K562 (cell line): ENCODE results near the gene INKA2. TPM values are rescaled to one million over a fixed set of nuclear protein-coding genes. Genes with fewer than 3 reads are reported as not detected.
A peak's percentile ranks its signal among the peaks of the same experiment; 100 is the strongest.

Experiments used
- ATF7 ChIP-seq: fragments of 450-650 bp; IDR thresholded peaks from 2 replicates; pipeline ENCODE4 v1.7.1; 2014; ENCODE audit warnings: mild to moderate bottlenecking, moderate library complexity
- BRF1 ChIP-seq: IDR thresholded peaks from 3 replicates; pipeline ENCODE4 v1.6.1; 2011; ENCODE audit warnings: borderline replicate concordance, mild to moderate bottlenecking; ENCODE audit not compliant: insufficient read length; ENCODE audit errors: extremely low read depth
- CTCF ChIP-seq, 3 experiments: IDR thresholded peaks in 2 of 3; conservative IDR thresholded peaks in 1 of 3; 2 replicates each; pipeline ENCODE4 v1.5.1; 2011 to 2012; ENCODE audit warnings: low read length in 3 of 3, mild to moderate bottlenecking in 3 of 3, control low read depth in 2 of 3, improper control_type of control experiment in 1 of 3, inconsistent platforms in 1 of 3, low read depth in 1 of 3, mixed read lengths in 1 of 3, moderate library complexity in 1 of 3; ENCODE audit not compliant: insufficient read depth in 2 of 3
- DPF2 ChIP-seq: fragments of 450-650 bp; IDR thresholded peaks from 2 replicates; pipeline ENCODE4 v1.6.1; 2016
- FOSL1 ChIP-seq: fragments of 200-800 bp; sonication (Bioruptor generic); conservative IDR thresholded peaks from 2 replicates; pipeline ENCODE4 v1.6.1; 2016; ENCODE audit warnings: missing genetic modification characterization, missing compliant biosample characterization
- HCFC1 ChIP-seq: IDR thresholded peaks from 2 replicates; pipeline ENCODE4 v1.6.1; 2012; ENCODE audit warnings: low read depth, low read length, improper control_type of control experiment
- ILF3 ChIP-seq: fragments of 450-650 bp; IDR thresholded peaks from 2 replicates; pipeline ENCODE4 v1.6.1; 2018; ENCODE audit warnings: antibody characterized with exemption, mild to moderate bottlenecking, moderate library complexity, borderline replicate concordance
- JUN ChIP-seq, 2 experiments: sonication (generic) in 1 of 2; formaldehyde crosslinking in 1 of 2; IDR thresholded peaks; 2 replicates each; pipeline versions ENCODE4 v1.6.1 to v1.8.0; 2012 to 2022; ENCODE audit warnings: borderline replicate concordance in 2 of 2, mild to moderate bottlenecking in 2 of 2, improper control_type of control experiment in 1 of 2, low read depth in 1 of 2, low read length in 1 of 2, missing genetic modification reagents in 1 of 2
- JUND ChIP-seq, 2 experiments: IDR thresholded peaks; 2 replicates in 1 of 2; 3 replicates in 1 of 2; pipeline ENCODE4 v1.6.1; 2011; ENCODE audit warnings: borderline replicate concordance in 2 of 2, low read depth in 2 of 2, low read length in 2 of 2, improper control_type of control experiment in 1 of 2, missing biosample characterization in 1 of 2, missing genetic modification characterization in 1 of 2, missing genetic modification reagents in 1 of 2
- MAFG ChIP-seq: fragments of 450-650 bp; conservative IDR thresholded peaks from 2 replicates; pipeline ENCODE4 v1.6.1; 2016; ENCODE audit warnings: missing genetic modification characterization, missing compliant biosample characterization
- MAZ ChIP-seq, 2 experiments: fragments of 450-650 bp in 1 of 2; sonication (generic) in 1 of 2; formaldehyde crosslinking; IDR thresholded peaks in 1 of 2; conservative IDR thresholded peaks in 1 of 2; 2 replicates each; pipeline versions ENCODE4 v1.4.0 to v1.5.0; 2020; ENCODE audit warnings: mild to moderate bottlenecking in 1 of 2, missing genetic modification reagents in 1 of 2
- NFE2 ChIP-seq: IDR thresholded peaks from 2 replicates; pipeline ENCODE4 v1.6.1; 2014; ENCODE audit warnings: antibody characterized with exemption, low read depth
- NR2C1 ChIP-seq, 2 experiments: fragments of 450-650 bp; IDR thresholded peaks; 2 replicates each; pipeline ENCODE4 v1.6.1; 2017; ENCODE audit warnings: mild to moderate bottlenecking in 2 of 2, antibody characterized with exemption in 1 of 2, inconsistent platforms in 1 of 2, missing compliant biosample characterization in 1 of 2, missing genetic modification characterization in 1 of 2
- TRIM24 ChIP-seq, 2 experiments: fragments of 450-650 bp; IDR thresholded peaks; 2 replicates each; pipeline ENCODE4 v1.6.1; 2016
- ZFP36 ChIP-seq: fragments of 150-350 bp; IDR thresholded peaks from 2 replicates; pipeline ENCODE4 v1.6.1; 2018; ENCODE audit warnings: low read length, low read depth; ENCODE audit not compliant: partially characterized antibody
- ZNF263 ChIP-seq: sonication (generic); formaldehyde crosslinking; IDR thresholded peaks from 2 replicates; pipeline ENCODE4 v1.8.0; 2022; ENCODE audit warnings: mild to moderate bottlenecking, missing genetic modification reagents, borderline replicate concordance
- ZNF445 ChIP-seq: fragments of 250-450 bp; sonication (Bioruptor Pico); IDR thresholded peaks from 2 replicates; pipeline ENCODE4 v1.4.0; 2020; ENCODE audit warnings: low read depth, mild to moderate bottlenecking, moderate library complexity
- ZNF551 ChIP-seq: fragments of 250-450 bp; sonication (Bioruptor Pico); IDR thresholded peaks from 2 replicates; pipeline ENCODE4 v1.5.0; 2021; ENCODE audit warnings: mild to moderate bottlenecking, moderate library complexity
- polyA plus RNA-seq, 8 experiments: library from polyadenylated mRNA; depleted of rRNA in 4 of 8; stranded (reverse) in 5 of 8; unstranded in 3 of 8; fragments of >200 nt; fragmentation: Nextera tagmentation in 2 of 8; fragmentation: Illumina TruSeq in 1 of 8; extraction: Ambion mirVana in 2 of 8; extraction: Trizol in 1 of 8; gene quantifications; 2 replicates each; pipeline versions ENCODE4 v1.2.1 to v1.2.3, GENCODE V29; 2011 to 2014; ENCODE audit warnings: inconsistent platforms in 1 of 8, missing spikeins in 1 of 8
- total RNA-seq, 7 experiments: library from RNA; depleted of rRNA in 6 of 7; stranded (reverse); fragments of >200 nt in 6 of 7; fragmentation: Illumina TruSeq in 2 of 7; extraction: Trizol in 2 of 7; gene quantifications; 2 replicates each; pipeline versions ENCODE4 v1.2.1 to v1.2.3, GENCODE V29; 2011 to 2021; ENCODE audit warnings: low replicate concordance in 1 of 7

INKA2 gene
- total and polyA plus RNA-seq, 9 of the 15 experiments (the other 6 are each of a cell fraction or from before 2014, with no cell fraction given) = 0.04 to 1.4 (median 0.26) TPM; not detected in 1

DNA sequence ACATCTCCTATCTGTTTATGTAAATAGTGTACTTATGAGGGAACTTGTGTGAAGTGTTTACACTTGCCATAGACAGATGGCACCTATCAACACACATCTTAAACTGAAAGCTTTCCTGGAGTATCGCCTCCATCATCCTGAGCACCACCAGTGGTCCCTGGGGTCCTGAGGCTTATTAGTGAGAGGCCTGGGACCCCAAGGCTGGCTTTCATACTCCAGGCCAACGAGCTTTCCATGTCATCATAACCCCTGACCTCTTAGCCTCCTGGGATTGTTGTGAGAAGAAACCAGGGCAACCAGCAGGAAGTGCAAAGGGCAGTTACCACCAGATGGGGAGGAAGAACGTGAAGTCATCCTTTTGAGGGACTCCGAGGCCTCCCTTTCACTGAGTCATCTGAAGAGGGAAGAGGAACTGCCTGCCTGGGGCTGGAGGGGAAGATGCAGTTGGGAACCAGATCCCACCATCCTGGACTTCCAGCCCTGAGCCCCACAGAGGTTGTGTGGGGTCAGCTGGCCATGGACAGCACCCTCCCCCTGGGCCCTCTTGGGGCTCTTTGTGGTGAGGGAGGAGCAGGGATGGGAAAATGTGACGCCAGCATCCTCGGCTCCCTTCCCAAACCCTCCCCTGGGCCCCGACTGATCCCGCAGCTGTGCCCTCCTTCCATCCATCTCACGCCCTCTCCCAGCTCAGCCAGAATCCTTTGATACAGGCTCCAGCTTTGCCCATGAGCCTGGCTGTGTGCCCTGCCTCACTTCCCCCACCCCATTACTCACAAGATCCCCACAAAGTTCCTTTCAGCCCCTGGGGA is 5.8 kb downstream of the INKA2 start (continued):
- TF ChIP-seq BRF1 (no peak), CTCF (IDR thresholded peaks at IDR 0.05 in 2 of 3, conservative IDR thresholded peaks at IDR 0.05 in 1 of 3; ENCODE audit: insufficient read depth in 2 of 3, low read depth in 1 of 3, low read length in 3 of 3) (0 out of 6 replicates have a peak, but pooled peaks of 1 of the 3 experiments have one; percentile 1), TRIM24 (IDR thresholded peaks at IDR 0.05) (no peak), JUND (IDR thresholded peaks at IDR 0.05; ENCODE audit: borderline replicate concordance, low read depth, low read length) (peak; percentile 84), JUND (tag; IDR thresholded peaks at IDR 0.05; ENCODE audit: borderline replicate concordance, low read depth, low read length) (peak; percentile 86; the same call in 2 of the 3 replicates), JUN (IDR thresholded peaks at IDR 0.05; ENCODE audit: borderline replicate concordance, low read depth, low read length) (peak; percentile 86), JUN (CRISPR knock-in tag; IDR thresholded peaks at IDR 0.05; ENCODE audit: borderline replicate concordance) (no peak), NR2C1 (IDR thresholded peaks at IDR 0.05) (peak; percentile 87), NR2C1 (tag; IDR thresholded peaks at IDR 0.05) (peak; percentile 96), MAZ (CRISPR knock-in tag; conservative IDR thresholded peaks at IDR 0.05 in 1 of 2, IDR thresholded peaks at IDR 0.05 in 1 of 2) (0 out of 4 replicates have a peak, but pooled peaks of 1 of the 2 experiments have one; percentile 21), DPF2 (0 out of 2 replicates have a peak, but pooled peaks have one; percentile 19), FOSL1 (tag) (peak; percentile 88), ZNF263 (CRISPR knock-in tag) (peak; percentile 82), ZNF551 (CRISPR knock-in tag) (no peak), ZNF445 (CRISPR knock-in tag) (no peak), ILF3 (no peak), HCFC1 (no peak), ATF7 (peak; percentile 72), ZFP36 (no peak), NFE2 (peak; percentile 75), MAFG (peak; percentile 63)
